Esophagus muscularis mucosa (tissue), 3 donors: ENCODE results near the gene SLC12A7.
"Not testable (repeated sequence)": the region's sequence is repeated elsewhere in the genome, so short reads cannot be mapped to it uniquely, and the experiment has no call there.

Experiments used
- POLR2A ChIP-seq: fragments of 450-650 bp; IDR thresholded peaks from one replicate; pipeline ENCODE4 v1.6.1; 2017; ENCODE audit warnings: antibody characterized with exemption, moderate library complexity, mild to moderate bottlenecking, low read depth
- POLR2AphosphoS5 ChIP-seq, 2 donors: sonication (generic); formaldehyde crosslinking; IDR thresholded peaks; one replicate each; pipeline ENCODE4 v1.6.1; 2017; ENCODE audit warnings: antibody characterized with exemption in 2 of 2
- TF ChIP-seq, protein P1 (sequence below), 3 experiments: fragments of 200-600 bp in 2 of 3; fragments of 450-650 bp in 1 of 3; sonication (generic) in 2 of 3; IDR thresholded peaks; one replicate each; pipeline ENCODE4 v1.5.1; 2017 to 2019; ENCODE audit warnings: antibody characterized with exemption in 3 of 3, mild to moderate bottlenecking in 2 of 3, moderate library complexity in 1 of 3

DNA sequence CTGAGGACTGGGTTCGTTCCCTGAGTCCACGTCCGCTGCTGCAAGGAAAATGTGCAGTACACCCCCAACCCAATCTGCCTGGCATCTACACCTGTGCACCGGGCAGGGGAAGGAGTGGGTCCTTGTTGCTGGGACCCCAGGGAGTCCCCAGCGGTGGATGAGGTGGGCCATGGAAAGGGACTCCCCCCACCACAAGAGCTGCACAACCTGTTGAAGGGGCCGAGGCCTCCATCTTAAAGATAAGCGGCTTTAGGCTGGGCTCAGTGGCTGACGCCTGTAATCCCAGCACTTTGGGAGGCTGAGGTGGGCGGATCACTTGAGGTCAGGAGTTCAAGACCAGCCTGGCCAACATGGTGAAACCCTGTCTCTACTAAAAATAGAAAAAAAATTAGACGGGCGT lies 111.0 kb downstream of the SLC12A7 start:
- TF ChIP-seq POLR2AphosphoS5 (IDR thresholded peaks at IDR 0.05); POLR2A: not testable (repeated sequence)
- TF ChIP-seq, protein P1, sequence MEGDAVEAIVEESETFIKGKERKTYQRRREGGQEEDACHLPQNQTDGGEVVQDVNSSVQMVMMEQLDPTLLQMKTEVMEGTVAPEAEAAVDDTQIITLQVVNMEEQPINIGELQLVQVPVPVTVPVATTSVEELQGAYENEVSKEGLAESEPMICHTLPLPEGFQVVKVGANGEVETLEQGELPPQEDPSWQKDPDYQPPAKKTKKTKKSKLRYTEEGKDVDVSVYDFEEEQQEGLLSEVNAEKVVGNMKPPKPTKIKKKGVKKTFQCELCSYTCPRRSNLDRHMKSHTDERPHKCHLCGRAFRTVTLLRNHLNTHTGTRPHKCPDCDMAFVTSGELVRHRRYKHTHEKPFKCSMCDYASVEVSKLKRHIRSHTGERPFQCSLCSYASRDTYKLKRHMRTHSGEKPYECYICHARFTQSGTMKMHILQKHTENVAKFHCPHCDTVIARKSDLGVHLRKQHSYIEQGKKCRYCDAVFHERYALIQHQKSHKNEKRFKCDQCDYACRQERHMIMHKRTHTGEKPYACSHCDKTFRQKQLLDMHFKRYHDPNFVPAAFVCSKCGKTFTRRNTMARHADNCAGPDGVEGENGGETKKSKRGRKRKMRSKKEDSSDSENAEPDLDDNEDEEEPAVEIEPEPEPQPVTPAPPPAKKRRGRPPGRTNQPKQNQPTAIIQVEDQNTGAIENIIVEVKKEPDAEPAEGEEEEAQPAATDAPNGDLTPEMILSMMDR (IDR thresholded peaks at IDR 0.05) = not testable (repeated sequence)
